Ishikawa (cell line): ENCODE measurements around the gene DCST2.

Experiments
- CEBPB ChIP-seq: IDR thresholded peaks from 2 replicates; pipeline ENCODE4 v1.6.1; 2012
- EGR1 ChIP-seq: IDR thresholded peaks from 2 replicates; pipeline ENCODE4 v1.6.1; 2012
- EP300 ChIP-seq: IDR thresholded peaks from 2 replicates; pipeline ENCODE4 v1.6.1; 2012; ENCODE audit warnings: borderline replicate concordance
- NFIC ChIP-seq: IDR thresholded peaks from 2 replicates; pipeline ENCODE4 v1.6.1; 2012
- RAD21 ChIP-seq: IDR thresholded peaks from 2 replicates; pipeline ENCODE4 v1.6.1; 2012; ENCODE audit warnings: low read depth
- TAF1 ChIP-seq: IDR thresholded peaks from 2 replicates; pipeline ENCODE4 v1.6.1; 2012; ENCODE audit warnings: low read depth, mild to moderate bottlenecking
- TCF12 ChIP-seq: IDR thresholded peaks from 2 replicates; pipeline ENCODE4 v1.6.1; 2012; ENCODE audit warnings: low read depth
- TEAD4 ChIP-seq: IDR thresholded peaks from 2 replicates; pipeline ENCODE4 v1.6.1; 2012
- YY1 ChIP-seq: IDR thresholded peaks from 2 replicates; pipeline ENCODE4 v1.6.1; 2012; ENCODE audit warnings: low read depth
- TF ChIP-seq, protein P1 (sequence below): IDR thresholded peaks from 2 replicates; pipeline ENCODE4 v1.6.1; 2012; ENCODE audit warnings: low read depth, mild to moderate bottlenecking
- TF ChIP-seq, protein P2 (sequence below): IDR thresholded peaks from 2 replicates; pipeline ENCODE4 v1.6.1; 2012
- TF ChIP-seq, protein P3 (sequence below): IDR thresholded peaks from 2 replicates; pipeline ENCODE4 v1.6.1; 2012

DNA sequence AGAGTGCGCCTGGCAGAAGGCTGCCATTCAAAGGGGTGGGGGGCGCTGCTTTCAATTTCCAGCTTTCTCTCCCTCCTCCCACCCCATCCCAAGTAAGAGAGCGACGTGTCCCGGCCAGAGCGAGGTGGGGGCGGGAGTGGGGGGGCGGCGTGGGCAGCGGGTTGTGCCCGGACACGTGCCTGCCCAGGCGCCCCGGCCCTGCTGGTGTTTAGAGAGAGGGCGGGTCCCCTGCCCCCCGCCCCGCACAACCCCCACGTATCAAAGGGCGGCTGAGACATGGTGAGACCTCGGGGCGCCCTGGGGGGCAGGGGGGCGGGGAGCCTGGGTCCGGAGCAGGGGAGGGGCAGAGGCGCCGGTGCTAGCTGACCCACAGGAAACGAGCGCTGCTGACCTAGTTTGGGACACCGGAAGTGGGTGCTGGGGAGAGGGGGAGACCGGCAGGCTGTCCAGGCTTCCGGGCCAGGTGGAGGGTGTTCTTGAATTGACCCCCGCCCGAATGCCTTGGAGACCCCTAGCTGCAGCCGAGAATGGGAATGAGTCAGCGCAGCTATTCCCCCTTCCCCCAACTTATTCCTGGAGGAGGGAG, 29.7 kb downstream of the DCST2 start:
- TF ChIP-seq EP300 (no peak; the same call in 1 of the 2 replicates), EGR1 (peak; percentile 70), TAF1 (no peak), YY1 (no peak), TCF12 (peak; percentile 15; the same call in 1 of the 2 replicates), RAD21 (no peak), CEBPB (no peak), TEAD4 (no peak), NFIC (no peak)
- TF ChIP-seq, protein P1, sequence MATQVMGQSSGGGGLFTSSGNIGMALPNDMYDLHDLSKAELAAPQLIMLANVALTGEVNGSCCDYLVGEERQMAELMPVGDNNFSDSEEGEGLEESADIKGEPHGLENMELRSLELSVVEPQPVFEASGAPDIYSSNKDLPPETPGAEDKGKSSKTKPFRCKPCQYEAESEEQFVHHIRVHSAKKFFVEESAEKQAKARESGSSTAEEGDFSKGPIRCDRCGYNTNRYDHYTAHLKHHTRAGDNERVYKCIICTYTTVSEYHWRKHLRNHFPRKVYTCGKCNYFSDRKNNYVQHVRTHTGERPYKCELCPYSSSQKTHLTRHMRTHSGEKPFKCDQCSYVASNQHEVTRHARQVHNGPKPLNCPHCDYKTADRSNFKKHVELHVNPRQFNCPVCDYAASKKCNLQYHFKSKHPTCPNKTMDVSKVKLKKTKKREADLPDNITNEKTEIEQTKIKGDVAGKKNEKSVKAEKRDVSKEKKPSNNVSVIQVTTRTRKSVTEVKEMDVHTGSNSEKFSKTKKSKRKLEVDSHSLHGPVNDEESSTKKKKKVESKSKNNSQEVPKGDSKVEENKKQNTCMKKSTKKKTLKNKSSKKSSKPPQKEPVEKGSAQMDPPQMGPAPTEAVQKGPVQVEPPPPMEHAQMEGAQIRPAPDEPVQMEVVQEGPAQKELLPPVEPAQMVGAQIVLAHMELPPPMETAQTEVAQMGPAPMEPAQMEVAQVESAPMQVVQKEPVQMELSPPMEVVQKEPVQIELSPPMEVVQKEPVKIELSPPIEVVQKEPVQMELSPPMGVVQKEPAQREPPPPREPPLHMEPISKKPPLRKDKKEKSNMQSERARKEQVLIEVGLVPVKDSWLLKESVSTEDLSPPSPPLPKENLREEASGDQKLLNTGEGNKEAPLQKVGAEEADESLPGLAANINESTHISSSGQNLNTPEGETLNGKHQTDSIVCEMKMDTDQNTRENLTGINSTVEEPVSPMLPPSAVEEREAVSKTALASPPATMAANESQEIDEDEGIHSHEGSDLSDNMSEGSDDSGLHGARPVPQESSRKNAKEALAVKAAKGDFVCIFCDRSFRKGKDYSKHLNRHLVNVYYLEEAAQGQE = no peak
- TF ChIP-seq, protein P2, sequence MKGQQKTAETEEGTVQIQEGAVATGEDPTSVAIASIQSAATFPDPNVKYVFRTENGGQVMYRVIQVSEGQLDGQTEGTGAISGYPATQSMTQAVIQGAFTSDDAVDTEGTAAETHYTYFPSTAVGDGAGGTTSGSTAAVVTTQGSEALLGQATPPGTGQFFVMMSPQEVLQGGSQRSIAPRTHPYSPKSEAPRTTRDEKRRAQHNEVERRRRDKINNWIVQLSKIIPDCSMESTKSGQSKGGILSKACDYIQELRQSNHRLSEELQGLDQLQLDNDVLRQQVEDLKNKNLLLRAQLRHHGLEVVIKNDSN = peak; percentile 45
- TF ChIP-seq, protein P3, sequence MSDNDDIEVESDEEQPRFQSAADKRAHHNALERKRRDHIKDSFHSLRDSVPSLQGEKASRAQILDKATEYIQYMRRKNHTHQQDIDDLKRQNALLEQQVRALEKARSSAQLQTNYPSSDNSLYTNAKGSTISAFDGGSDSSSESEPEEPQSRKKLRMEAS = peak; percentile 57; the same call in 1 of the 2 replicates
